A549 (cell line): Measurements from ENCODE around the gene CENPQ.

Source experiments
- HDAC2 ChIP-seq: fragments of 200-600 bp; sonication (generic); IDR thresholded peaks from 2 replicates; pipeline ENCODE4 v1.6.1; 2016
- HOXA7 ChIP-seq: fragments of 250-450 bp; sonication (Bioruptor Pico); IDR thresholded peaks from 2 replicates; pipeline ENCODE4 v1.5.0; 2020; ENCODE audit warnings: mild to moderate bottlenecking, moderate library complexity
- JUNB ChIP-seq: fragments of >200 bp; sonication (Bioruptor Twin); formaldehyde crosslinking; IDR thresholded peaks from 2 replicates; pipeline ENCODE4 v1.6.1; 2016
- NPAS2 ChIP-seq: fragments of 250-450 bp; sonication (Bioruptor Pico); IDR thresholded peaks from 2 replicates; pipeline ENCODE4 v1.8.0; 2022; ENCODE audit warnings: mild to moderate bottlenecking, moderate library complexity, borderline replicate concordance
- POLR2A ChIP-seq: IDR thresholded peaks from 2 replicates; pipeline ENCODE4 v1.6.1; 2012; ENCODE audit warnings: mild to moderate bottlenecking, low read length
- RCOR1 ChIP-seq: fragments of 150-350 bp; IDR thresholded peaks from 2 replicates; pipeline ENCODE4 v1.6.1; 2014; ENCODE audit warnings: antibody characterized with exemption, low read length, low read depth
- SMC3 ChIP-seq: fragments of >200 bp; sonication (Bioruptor Twin); formaldehyde crosslinking; IDR thresholded peaks from 3 replicates; pipeline ENCODE4 v1.6.1; 2018; ENCODE audit warnings: inconsistent platforms
- TF ChIP-seq, protein P1 (sequence below): fragments of >200 bp; sonication (Bioruptor Twin); formaldehyde crosslinking; IDR thresholded peaks from 3 replicates; pipeline ENCODE4 v1.5.1; 2016
- TF ChIP-seq, protein P2 (sequence below): IDR thresholded peaks from 2 replicates; pipeline ENCODE4 v1.6.1; 2012

DNA sequence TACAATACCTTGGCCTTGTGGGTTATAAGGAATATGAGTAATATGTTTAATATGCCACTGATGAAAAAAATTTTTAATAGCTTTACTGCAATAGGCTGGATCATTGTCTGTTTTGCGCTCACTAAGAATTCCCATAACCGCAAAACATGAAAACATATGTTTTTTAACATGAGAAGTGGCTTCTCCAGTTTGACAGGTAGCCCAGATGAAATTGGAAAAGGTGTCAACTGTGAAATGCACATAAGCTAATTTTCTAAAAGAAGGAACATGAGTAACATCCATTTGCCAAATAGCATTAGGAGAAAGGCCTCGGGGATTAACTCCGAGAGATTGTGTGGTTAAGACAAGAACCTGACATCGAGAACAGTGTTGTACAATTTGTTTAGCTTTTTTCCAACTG lies 41.5 kb downstream of the CENPQ start:
- no peak for TF ChIP-seq HOXA7 (CRISPR knock-in tag)
- TF ChIP-seq, protein P1, sequence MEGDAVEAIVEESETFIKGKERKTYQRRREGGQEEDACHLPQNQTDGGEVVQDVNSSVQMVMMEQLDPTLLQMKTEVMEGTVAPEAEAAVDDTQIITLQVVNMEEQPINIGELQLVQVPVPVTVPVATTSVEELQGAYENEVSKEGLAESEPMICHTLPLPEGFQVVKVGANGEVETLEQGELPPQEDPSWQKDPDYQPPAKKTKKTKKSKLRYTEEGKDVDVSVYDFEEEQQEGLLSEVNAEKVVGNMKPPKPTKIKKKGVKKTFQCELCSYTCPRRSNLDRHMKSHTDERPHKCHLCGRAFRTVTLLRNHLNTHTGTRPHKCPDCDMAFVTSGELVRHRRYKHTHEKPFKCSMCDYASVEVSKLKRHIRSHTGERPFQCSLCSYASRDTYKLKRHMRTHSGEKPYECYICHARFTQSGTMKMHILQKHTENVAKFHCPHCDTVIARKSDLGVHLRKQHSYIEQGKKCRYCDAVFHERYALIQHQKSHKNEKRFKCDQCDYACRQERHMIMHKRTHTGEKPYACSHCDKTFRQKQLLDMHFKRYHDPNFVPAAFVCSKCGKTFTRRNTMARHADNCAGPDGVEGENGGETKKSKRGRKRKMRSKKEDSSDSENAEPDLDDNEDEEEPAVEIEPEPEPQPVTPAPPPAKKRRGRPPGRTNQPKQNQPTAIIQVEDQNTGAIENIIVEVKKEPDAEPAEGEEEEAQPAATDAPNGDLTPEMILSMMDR = no peak
- no peak for TF ChIP-seq POLR2A
- TF ChIP-seq, protein P2, sequence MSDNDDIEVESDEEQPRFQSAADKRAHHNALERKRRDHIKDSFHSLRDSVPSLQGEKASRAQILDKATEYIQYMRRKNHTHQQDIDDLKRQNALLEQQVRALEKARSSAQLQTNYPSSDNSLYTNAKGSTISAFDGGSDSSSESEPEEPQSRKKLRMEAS = no peak
- no peak for TF ChIP-seq SMC3
- TF ChIP-seq NPAS2 (CRISPR knock-in tag) = no peak
- TF ChIP-seq JUNB = no peak
- no peak for TF ChIP-seq RCOR1
- no peak for TF ChIP-seq HDAC2
